Upper lobe of right lung (tissue), 1 donor: Measurements from ENCODE around the gene VWCE. TPM values are rescaled to one million over a fixed set of nuclear protein-coding genes. Genes with fewer than 3 reads are reported as not detected.

Source experiments
- ATAC-seq: fragments of 200-7000 bp; cut with Tn5 transposase; one replicate; pipeline ENCODE4 v1.9.1; 2020; ENCODE audit warnings: mild to moderate bottlenecking, moderate library complexity
- DNase-seq: peaks from one replicate; pipeline ENCODE4 v3.0.0-alpha.2; 2020
- H3K27ac ChIP-seq: fragments of 200-600 bp; one replicate; pipeline ENCODE4 v1.8.0; 2022
- H3K27me3 ChIP-seq: fragments of 200-600 bp; one replicate; pipeline ENCODE4 v1.8.0; 2022; ENCODE audit warnings: mild to moderate bottlenecking
- H3K36me3 ChIP-seq: fragments of 200-600 bp; one replicate; pipeline ENCODE4 v1.8.0; 2022
- H3K4me1 ChIP-seq: fragments of 200-600 bp; one replicate; pipeline ENCODE4 v1.8.0; 2022
- H3K4me3 ChIP-seq: fragments of 200-600 bp; one replicate; pipeline ENCODE4 v1.8.0; 2022; ENCODE audit warnings: mild to moderate bottlenecking
- H3K9me3 ChIP-seq: fragments of 200-600 bp; one replicate; pipeline ENCODE4 v1.8.0; 2022
- CTCF ChIP-seq: fragments of 200-600 bp; IDR thresholded peaks from one replicate; pipeline ENCODE4 v1.8.0; 2022; ENCODE audit warnings: antibody characterized with exemption
- intact Hi-C: fragments of 100-400 bp; cut with DNase I; formaldehyde crosslinking; loops from one replicate; pipeline ENCODE4 v1.11.0; 2022
- total RNA-seq: library from RNA; stranded (reverse); fragmentation: NEBNext Ultra II Directional; extraction: Animal tissue kit (Norgen Biotek cat#: 25700); gene quantifications from one replicate; pipeline ENCODE4 v1.2.1, GENCODE V29; 2021
- donor health status: DM: no; HTN: yes; CAD: no; lungs with severe emphysema.

The VWCE gene
- total RNA-seq, 1 donor from 2014 or later, result 1.5 TPM

DNA sequence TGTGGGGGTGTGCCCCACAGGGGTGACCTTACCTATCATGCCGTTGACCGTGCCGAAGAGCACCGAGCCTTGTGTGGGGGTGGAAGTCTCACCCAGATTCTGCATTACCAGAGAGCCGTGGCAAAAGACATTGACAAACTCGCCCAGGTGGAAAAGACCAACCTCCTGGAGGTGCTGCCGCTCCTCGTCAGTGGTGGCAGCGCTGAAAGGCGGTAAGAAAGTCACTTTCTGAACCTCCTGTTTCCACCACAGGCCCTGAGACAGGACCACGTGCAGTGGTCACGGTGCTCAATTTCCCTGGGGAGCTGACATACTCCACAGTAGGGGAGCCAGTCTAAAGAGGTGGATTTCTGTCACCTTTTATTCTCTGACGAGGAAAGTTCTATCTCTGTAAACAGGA is 7.4 kb upstream of the VWCE start:
- H3K27me3 ChIP-seq, result no peaks in the 10 kb centered on the region
- intact Hi-C loops, result no loop called here
- no peaks in the 10 kb centered on the region for H3K9me3 ChIP-seq
- H3K4me1 ChIP-seq, result peaks cover 7% of the 10 kb centered on the region
- no peak overlapping the region for H3K27ac ChIP-seq
- ATAC-seq (no peak), DNase-seq (no peak)
- TF ChIP-seq CTCF, result no peak
- H3K36me3 ChIP-seq, result peaks cover 96% of the 10 kb centered on the region
- H3K4me3 ChIP-seq, result no peak overlapping the region

GRCh38 chr11:61298663-61299244 is 3.6 kb upstream of the VWCE start:
- peaks cover 58% of the 10 kb centered on the region for H3K36me3 ChIP-seq
- no peak overlapping the region for H3K27ac ChIP-seq
- intact Hi-C loops, result no loop called here
- ATAC-seq (no peak), DNase-seq (no peak)
- H3K27me3 ChIP-seq, result peaks cover 8% of the 10 kb centered on the region
- H3K4me1 ChIP-seq, result peaks cover 33% of the 10 kb centered on the region
- H3K9me3 ChIP-seq, result no peaks in the 10 kb centered on the region
- H3K4me3 ChIP-seq, result no peak overlapping the region
- no peak for TF ChIP-seq CTCF

DNA sequence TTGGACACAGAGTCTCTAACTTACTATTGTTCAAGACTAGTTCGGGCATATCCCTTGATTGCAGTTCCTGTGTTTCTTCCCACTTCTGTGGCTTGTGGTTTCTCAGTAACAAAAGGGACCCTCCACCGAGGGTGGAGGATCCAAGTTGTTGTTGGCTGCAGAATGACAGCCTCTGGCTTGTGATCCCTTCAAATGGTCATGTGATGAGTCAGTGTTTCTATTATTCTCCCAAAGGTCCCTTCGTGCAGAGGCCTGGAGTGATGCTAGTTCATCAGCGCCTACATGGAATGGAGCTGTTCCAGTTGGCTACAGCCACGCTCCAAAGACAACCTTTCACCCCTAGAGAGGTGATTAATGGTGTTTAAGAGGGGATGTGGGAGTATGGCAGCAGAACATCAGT is 2.6 kb upstream of the VWCE start:
- peaks cover 48% of the 10 kb centered on the region for H3K36me3 ChIP-seq
- H3K27me3 ChIP-seq, result peaks cover 11% of the 10 kb centered on the region
- H3K4me3 ChIP-seq, result no peak overlapping the region
- peaks cover 37% of the 10 kb centered on the region for H3K4me1 ChIP-seq
- no peak overlapping the region for H3K27ac ChIP-seq
- DNase-seq (no peak), ATAC-seq (peak; percentile 7)
- no peaks in the 10 kb centered on the region for H3K9me3 ChIP-seq
- intact Hi-C loops, result no loop called here
- TF ChIP-seq CTCF, result no peak

- peaks cover 44% of the 10 kb centered on the region for H3K36me3 ChIP-seq
- intact Hi-C loops, result no loop called here
- H3K27me3 ChIP-seq, result peaks cover 11% of the 10 kb centered on the region
- DNase-seq (no peak), ATAC-seq (no peak)
- no peak overlapping the region for H3K27ac ChIP-seq
- no peak for TF ChIP-seq CTCF
- peaks cover 37% of the 10 kb centered on the region for H3K4me1 ChIP-seq
- H3K9me3 ChIP-seq, result no peaks in the 10 kb centered on the region
- no peak overlapping the region for H3K4me3 ChIP-seq
Measured at GRCh38 chr11:61297341-61297740, 2.2 kb upstream of the VWCE start.

- TF ChIP-seq CTCF, result no peak
Measured at GRCh38 chr11:61295596-61295926, 445 bp upstream of the VWCE start.

More at GRCh38 chr11:61295596-61295926, 445 bp upstream of the VWCE start:
- no peak for ATAC-seq
- no peak overlapping the region for H3K27ac ChIP-seq
- H3K36me3 ChIP-seq, result peaks cover 26% of the 10 kb centered on the region
- H3K4me3 ChIP-seq, result peak overlapping the region; percentile 53
- H3K4me1 ChIP-seq, result peaks cover 37% of the 10 kb centered on the region
- peaks cover 11% of the 10 kb centered on the region for H3K27me3 ChIP-seq
- no peak for DNase-seq
- no peaks in the 10 kb centered on the region for H3K9me3 ChIP-seq
- intact Hi-C loops, result no loop called here
